ENCODE data around the gene BABAM2.

The BABAM2 gene

DNA sequence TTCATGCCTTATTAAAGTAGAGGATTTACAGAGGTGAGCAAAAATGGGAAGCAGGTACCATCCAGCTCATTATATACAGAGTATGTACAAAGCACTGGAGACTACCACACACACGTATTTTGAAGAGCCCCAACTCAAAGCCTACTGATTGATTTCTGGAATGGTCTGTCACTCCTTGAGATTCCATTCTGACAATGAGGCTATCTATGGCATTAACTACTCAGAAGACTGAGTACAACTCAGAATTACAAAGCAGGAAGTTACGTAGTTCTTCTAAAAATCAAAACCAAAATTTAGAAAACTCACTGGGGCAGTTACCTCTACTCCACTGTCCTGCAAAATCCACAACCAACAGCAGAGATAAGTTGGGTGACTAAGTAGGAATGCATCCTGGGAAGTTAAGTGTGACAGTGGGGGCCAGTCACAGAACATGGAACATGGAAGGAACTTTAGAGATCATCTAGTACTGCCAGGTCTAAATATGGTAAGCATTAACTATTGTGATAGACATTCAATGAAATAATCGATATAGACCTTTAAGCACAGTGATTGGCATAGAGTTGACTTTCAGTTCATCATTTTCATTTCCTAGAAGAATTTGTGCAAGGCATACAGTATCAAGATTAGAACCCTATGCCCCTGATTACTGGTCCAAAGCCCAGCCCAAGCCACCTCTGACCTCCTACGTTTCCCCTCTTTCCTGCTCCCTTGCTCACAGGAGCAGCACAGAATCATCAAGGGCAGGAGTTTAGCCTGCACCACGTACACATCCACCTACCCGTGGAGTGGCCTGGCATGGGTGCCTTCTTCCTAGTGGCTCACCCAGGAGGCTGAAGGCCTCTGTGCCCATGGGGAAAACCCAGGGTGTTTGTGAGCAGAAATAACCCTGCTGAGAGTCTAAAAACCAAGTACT, 422.0 kb downstream of the BABAM2 start:
- H3K4me3 ChIP-seq (ENCODE audit: low read depth, low read length): no peak overlapping the region
- TF ChIP-seq CTCF (IDR thresholded peaks at IDR 0.05; ENCODE audit: low read depth, low read length) (no peak), MYC (IDR thresholded peaks at IDR 0.05; ENCODE audit: low read depth, low read length) (no peak), POLR2A (IDR thresholded peaks at IDR 0.05; ENCODE audit: extremely low read depth, insufficient read length) (no peak)
- TF ChIP-seq, protein P1, sequence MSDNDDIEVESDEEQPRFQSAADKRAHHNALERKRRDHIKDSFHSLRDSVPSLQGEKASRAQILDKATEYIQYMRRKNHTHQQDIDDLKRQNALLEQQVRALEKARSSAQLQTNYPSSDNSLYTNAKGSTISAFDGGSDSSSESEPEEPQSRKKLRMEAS (IDR thresholded peaks at IDR 0.05; ENCODE audit: low read depth, low read length): no peak
- no peak for DNase-seq (ENCODE audit: low read depth)

DNA sequence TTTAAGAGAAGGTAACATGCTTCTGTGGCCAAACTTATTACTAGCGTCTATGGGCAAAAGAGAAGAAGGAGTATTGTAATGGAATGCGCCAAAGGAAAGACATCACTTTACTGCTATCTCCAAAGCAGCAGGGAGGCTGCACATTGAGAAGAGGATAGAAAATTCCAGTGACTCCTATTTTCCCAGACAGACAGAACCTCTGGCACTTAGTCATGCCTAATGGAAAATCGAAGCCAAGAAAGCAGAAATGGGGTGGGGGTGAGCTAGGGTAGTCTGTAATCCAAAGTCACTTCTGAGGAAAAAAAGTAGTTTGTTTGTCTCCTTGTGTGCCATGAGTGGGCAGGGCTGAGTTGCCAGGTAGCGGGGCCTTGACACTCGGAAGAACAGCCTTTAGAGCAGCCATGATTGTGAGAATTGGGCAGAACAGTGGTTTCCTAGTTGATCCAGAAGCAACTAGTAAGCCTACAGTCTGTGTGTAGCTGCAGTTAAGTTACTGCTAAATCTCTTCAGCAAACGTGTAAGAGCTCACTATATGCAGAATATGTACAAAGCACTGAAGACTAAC, 422.8 kb downstream of the BABAM2 start:
- H3K4me3 ChIP-seq (ENCODE audit: low read depth, low read length): no peak overlapping the region
- TF ChIP-seq, protein P1 (IDR thresholded peaks at IDR 0.05; ENCODE audit: low read depth, low read length): no peak
- TF ChIP-seq CTCF (IDR thresholded peaks at IDR 0.05; ENCODE audit: low read depth, low read length) (no peak), POLR2A (IDR thresholded peaks at IDR 0.05; ENCODE audit: extremely low read depth, insufficient read length) (no peak), MYC (IDR thresholded peaks at IDR 0.05; ENCODE audit: low read depth, low read length) (no peak)
- no peak for DNase-seq (ENCODE audit: low read depth)

DNA sequence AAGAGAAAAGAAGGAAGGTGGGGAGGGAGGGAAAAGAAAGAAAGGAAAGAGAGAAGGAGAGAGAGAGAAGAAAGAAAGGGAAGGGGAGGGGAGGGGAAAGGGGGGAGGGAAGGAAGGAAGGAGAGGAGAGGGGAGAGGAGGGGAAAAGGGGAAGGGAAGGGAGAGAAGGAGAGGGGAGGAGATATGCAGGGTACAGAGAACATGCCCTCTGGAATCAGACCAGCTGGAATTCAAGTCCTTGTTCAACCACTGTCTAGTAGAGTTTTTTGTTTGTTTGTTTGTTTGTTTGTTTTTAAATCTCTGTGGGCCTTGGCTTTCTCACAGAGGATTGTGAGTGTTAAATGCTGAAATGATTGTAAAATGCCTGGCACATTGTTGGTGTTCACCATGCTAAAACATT, 424.4 kb downstream of the BABAM2 start:
- no peak for TF ChIP-seq CTCF (IDR thresholded peaks at IDR 0.05; ENCODE audit: low read depth, low read length)
- TF ChIP-seq MYC (IDR thresholded peaks at IDR 0.05; ENCODE audit: low read depth, low read length): no peak
- TF ChIP-seq, protein P1 (IDR thresholded peaks at IDR 0.05; ENCODE audit: low read depth, low read length): no peak
- no peak for TF ChIP-seq POLR2A (IDR thresholded peaks at IDR 0.05; ENCODE audit: extremely low read depth, insufficient read length)
- DNase-seq (ENCODE audit: low read depth): no peak
- H3K4me3 ChIP-seq (ENCODE audit: low read depth, low read length): no peak overlapping the region

GRCh38 chr2:28316546-28317335, 426.2 kb downstream of the BABAM2 start:
- H3K4me3 ChIP-seq (ENCODE audit: low read depth, low read length): no peak overlapping the region
- TF ChIP-seq, protein P1 (IDR thresholded peaks at IDR 0.05; ENCODE audit: low read depth, low read length): no peak
- no peak for TF ChIP-seq POLR2A (IDR thresholded peaks at IDR 0.05; ENCODE audit: extremely low read depth, insufficient read length)
- no peak for TF ChIP-seq CTCF (IDR thresholded peaks at IDR 0.05; ENCODE audit: low read depth, low read length)
- no peak for TF ChIP-seq MYC (IDR thresholded peaks at IDR 0.05; ENCODE audit: low read depth, low read length)
- no peak for DNase-seq (ENCODE audit: low read depth)

- H3K4me3 ChIP-seq (ENCODE audit: low read depth, low read length): no peak overlapping the region
Observed at GRCh38 chr2:28317390-28317789, 426.9 kb downstream of the BABAM2 start.

More at GRCh38 chr2:28317390-28317789, 426.9 kb downstream of the BABAM2 start:
- TF ChIP-seq, protein P1 (IDR thresholded peaks at IDR 0.05; ENCODE audit: low read depth, low read length): no peak
- TF ChIP-seq MYC (IDR thresholded peaks at IDR 0.05; ENCODE audit: low read depth, low read length): no peak
- no peak for TF ChIP-seq POLR2A (IDR thresholded peaks at IDR 0.05; ENCODE audit: extremely low read depth, insufficient read length)
- no peak for TF ChIP-seq CTCF (IDR thresholded peaks at IDR 0.05; ENCODE audit: low read depth, low read length)
- DNase-seq (ENCODE audit: low read depth): no peak
